ENCODE measurements around the gene YWHAG. TPM values are rescaled to one million over a fixed set of nuclear protein-coding genes. Genes with fewer than 3 reads are reported as not detected.
"Not testable (repeated sequence)": the region's sequence is repeated elsewhere in the genome, so short reads cannot be mapped to it uniquely, and the experiment has no call there.

Gene YWHAG
- total RNA-seq, 3 donors from 2014 or later, result 74.3 to 114 (median 102) TPM

DNA sequence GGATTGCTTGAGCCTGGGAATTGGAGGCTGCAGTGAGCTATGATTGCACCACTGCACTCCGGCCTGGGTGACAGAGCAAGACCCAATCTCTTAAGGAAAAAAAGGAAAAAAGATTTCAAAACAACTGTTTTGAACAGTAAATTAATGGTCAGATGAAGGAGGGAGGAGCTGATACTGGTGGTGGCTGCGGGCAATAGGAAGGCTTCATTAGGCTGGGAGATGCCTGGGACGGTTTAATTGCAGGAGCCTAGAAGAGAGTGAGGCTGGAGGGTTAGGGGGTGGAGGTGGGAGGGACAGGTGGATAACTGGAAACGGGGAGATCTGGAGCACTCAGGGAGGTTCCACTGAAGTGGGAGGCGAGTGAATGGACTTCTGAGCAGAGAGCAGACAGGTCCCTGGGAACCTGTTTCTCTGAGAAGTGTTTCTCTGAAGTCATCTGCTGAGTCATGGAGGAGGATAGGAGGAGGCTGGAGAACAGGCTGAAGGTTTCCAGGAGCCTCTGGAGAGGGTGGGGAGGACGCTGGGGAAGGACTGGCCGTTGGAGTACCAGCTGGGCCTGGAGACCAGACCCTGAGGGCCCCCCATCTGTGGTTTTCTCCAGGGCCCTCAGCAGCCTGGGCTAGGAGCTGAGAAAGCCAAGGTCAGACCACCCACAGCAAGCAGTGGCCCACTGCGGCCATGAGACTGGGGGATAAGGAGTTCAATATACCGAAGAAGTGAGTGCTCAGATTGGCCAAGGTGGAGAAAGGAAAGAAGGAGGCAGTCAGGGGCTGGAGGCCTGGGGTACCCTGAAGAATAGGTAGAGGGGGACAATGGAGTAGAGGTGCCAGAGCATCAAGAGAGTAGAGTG, 14.4 kb upstream of the YWHAG start:
- Histone ChIP-seq H3K36me3 (ENCODE audit: low read depth) (no peaks in the 10 kb centered on the region), H3K4me1 (ENCODE audit: low read depth) (no peaks in the 10 kb centered on the region), H3K9me3 (no peaks in the 10 kb centered on the region), H3K4me3 (no peak overlapping the region)
- TF ChIP-seq CTCF (IDR thresholded peaks at IDR 0.05), result no peak
- intact Hi-C loops (cut with DNase I, micrococcal nuclease), result no loop called here
- ATAC-seq, result peak; percentile 39
- no peak for DNase-seq

DNA sequence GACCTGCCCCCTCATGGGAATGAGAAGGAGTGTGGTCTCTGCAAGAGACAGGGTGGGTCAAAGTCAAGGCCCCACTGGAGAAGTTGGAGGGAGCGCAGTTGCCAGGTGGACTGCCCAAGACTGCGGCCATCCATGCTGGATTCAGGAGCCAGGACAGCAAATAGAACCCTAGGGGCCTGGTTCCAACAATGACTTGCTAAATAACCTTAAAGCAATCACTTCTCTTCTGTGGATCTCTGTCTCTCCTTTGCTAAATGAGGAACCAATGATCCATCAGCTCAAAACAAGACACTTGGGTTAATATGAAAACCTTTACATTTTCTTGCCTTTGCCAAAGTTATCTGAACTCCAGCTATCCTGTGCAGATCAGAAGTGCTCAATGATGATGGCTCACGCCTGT, 12.6 kb upstream of the YWHAG start:
- DNase-seq, result no peak
- ATAC-seq, result no peak
- intact Hi-C loops (cut with DNase I, micrococcal nuclease), result no loop called here
- H3K36me3 ChIP-seq (ENCODE audit: low read depth), result no peaks in the 10 kb centered on the region
- H3K9me3 ChIP-seq, result no peaks in the 10 kb centered on the region
- TF ChIP-seq CTCF (IDR thresholded peaks at IDR 0.05), result no peak
- no peaks in the 10 kb centered on the region for H3K4me1 ChIP-seq (ENCODE audit: low read depth)
- H3K4me3 ChIP-seq, result no peak overlapping the region

DNA sequence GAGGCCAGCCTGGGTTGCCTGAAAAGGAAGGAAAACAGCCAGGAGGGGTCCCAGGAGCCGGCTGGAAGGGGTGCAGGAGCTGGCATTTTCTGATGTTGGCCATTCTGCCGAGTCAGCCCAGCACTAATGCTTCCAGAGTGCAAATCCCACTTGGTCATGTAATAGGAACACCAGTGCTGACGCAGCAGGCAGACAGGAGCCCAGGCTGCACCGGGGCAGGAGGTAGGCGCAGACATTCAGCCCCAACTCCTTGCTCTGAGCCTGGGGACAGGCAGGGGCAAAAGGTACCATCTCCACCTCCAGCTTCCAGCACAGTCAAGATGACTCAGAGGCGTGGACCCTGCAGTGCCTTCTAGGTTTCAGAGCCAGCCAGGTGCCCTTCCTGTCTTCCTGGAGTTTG, 10.2 kb upstream of the YWHAG start:
- ATAC-seq (no peak), DNase-seq (no peak)
- Histone ChIP-seq H3K4me3 (no peak overlapping the region), H3K4me1 (ENCODE audit: low read depth) (peaks cover 6% of the 10 kb centered on the region), H3K36me3 (ENCODE audit: low read depth) (no peaks in the 10 kb centered on the region), H3K9me3 (no peaks in the 10 kb centered on the region)
- TF ChIP-seq CTCF (IDR thresholded peaks at IDR 0.05), result no peak
- intact Hi-C loops (cut with DNase I, micrococcal nuclease), result no loop called here

DNA sequence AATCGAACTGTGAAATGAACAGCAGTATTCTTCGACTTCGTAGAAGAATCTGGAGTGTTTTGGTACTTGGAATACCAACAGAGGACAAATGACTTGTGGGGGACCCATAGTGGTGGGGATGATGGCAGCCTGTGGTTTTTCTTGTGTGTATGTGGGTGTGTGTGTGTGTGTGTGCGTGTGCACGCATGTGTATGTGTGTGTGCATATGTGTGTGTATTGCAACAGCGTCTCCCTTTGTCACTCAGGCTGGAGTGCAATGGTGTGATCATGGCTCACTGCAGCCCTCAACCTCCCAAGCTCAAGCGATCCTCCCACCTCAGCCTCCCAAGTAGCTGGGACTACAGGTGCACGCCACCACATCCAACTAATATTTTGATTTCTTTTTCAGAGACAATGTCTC, 9.4 kb upstream of the YWHAG start:
- DNase-seq (no peak), ATAC-seq (no peak)
- no peaks in the 10 kb centered on the region for H3K36me3 ChIP-seq (ENCODE audit: low read depth)
- no peak overlapping the region for H3K4me3 ChIP-seq
- peaks cover 6% of the 10 kb centered on the region for H3K4me1 ChIP-seq (ENCODE audit: low read depth)
- no peaks in the 10 kb centered on the region for H3K9me3 ChIP-seq
- no peak for TF ChIP-seq CTCF (IDR thresholded peaks at IDR 0.05)
- intact Hi-C loops (cut with DNase I, micrococcal nuclease), result no loop called here

DNA sequence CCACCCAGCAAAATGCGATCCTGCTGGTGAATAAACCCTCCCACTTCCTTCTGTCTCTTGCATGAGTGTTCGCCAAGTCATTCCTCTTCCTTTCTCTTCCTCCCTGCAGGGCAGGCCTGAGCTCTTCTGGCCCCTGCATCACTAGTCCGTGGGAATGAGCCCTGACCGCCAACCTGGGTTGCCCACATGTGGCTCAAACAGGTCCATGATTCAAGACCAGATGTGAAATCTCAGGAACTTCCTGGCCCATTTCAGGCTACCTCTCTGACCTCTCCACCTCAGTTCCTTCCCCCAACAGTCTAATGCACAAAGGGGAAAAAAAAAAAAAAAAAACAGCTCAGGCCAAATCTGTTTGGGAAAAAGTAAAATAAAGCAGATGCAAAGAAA, 5.4 kb upstream of the YWHAG start:
- no peak for ATAC-seq
- no peak for DNase-seq

DNA sequence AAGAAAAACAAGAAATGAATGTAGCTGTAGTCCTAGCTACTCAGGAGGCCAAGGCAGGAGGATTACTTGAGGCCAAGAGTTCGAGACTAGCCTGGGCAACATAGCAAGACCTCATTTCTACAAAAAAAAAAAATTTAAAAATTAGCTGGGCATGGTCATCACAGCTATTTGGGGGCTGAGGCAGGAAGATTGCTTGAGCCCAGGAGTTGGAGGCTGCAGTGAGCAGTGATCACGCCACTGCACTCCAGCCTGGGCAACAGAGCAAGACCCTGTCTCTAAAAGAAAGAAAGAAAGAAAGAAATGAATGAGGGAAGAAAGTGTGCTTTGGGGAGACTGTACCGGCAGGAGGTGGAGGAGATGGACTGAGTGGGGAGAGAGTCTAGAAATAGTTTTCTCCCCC, 5.0 kb upstream of the YWHAG start:
- intact Hi-C loops (cut with DNase I, micrococcal nuclease); DNase-seq; H3K4me3 ChIP-seq; ATAC-seq; H3K4me1 ChIP-seq (ENCODE audit: low read depth); H3K9me3 ChIP-seq; H3K36me3 ChIP-seq (ENCODE audit: low read depth): not testable (repeated sequence)

More for the DNA sequence above, 5.4 kb upstream of the YWHAG start:
- peaks cover 6% of the 10 kb centered on the region for H3K4me1 ChIP-seq (ENCODE audit: low read depth)
- intact Hi-C loops (cut with DNase I, micrococcal nuclease), result no loop called here
- H3K9me3 ChIP-seq, result no peaks in the 10 kb centered on the region
- H3K4me3 ChIP-seq, result no peak overlapping the region
- H3K36me3 ChIP-seq (ENCODE audit: low read depth), result no peaks in the 10 kb centered on the region
- no peak for TF ChIP-seq CTCF (IDR thresholded peaks at IDR 0.05)
